ENCODE measurements around the gene KRT80.

Gene KRT80

GRCh38 chr12:52199294-52199919 lies 7.6 kb upstream of the KRT80 start:
- DNase-seq (ENCODE audit: extremely low read depth in 1 of 2, low read depth in 1 of 2) = no peak

GRCh38 chr12:52198454-52199215 lies 6.8 kb upstream of the KRT80 start:
- no peak for DNase-seq (ENCODE audit: extremely low read depth in 1 of 2, low read depth in 1 of 2)

- no peak for DNase-seq (ENCODE audit: extremely low read depth in 1 of 2, low read depth in 1 of 2)
These were observed 5.8 kb upstream of the KRT80 start for GRCh38 chr12:52197371-52198231.

- no peak for DNase-seq (ENCODE audit: extremely low read depth in 1 of 2, low read depth in 1 of 2)
These were observed 3.4 kb upstream of the KRT80 start for GRCh38 chr12:52195065-52195730.

- DNase-seq (ENCODE audit: extremely low read depth in 1 of 2, low read depth in 1 of 2) = no peak
These were observed 2.2 kb upstream of the KRT80 start for GRCh38 chr12:52193991-52194390.

GRCh38 chr12:52193532-52193931 lies 1.7 kb upstream of the KRT80 start:
- DNase-seq (ENCODE audit: extremely low read depth in 1 of 2, low read depth in 1 of 2) = no peak

- DNase-seq (ENCODE audit: extremely low read depth in 1 of 2, low read depth in 1 of 2) = no peak
These were observed 719 bp downstream of the KRT80 start for GRCh38 chr12:52190860-52191729.

GRCh38 chr12:52189376-52190174 lies 2.2 kb downstream of the KRT80 start:
- no peak for DNase-seq (ENCODE audit: extremely low read depth in 1 of 2, low read depth in 1 of 2)

GRCh38 chr12:52188658-52189057 lies 3.2 kb downstream of the KRT80 start:
- DNase-seq (ENCODE audit: extremely low read depth in 1 of 2, low read depth in 1 of 2) = no peak

- no peak for DNase-seq (ENCODE audit: extremely low read depth in 1 of 2, low read depth in 1 of 2)
These were observed 4.2 kb downstream of the KRT80 start for GRCh38 chr12:52187640-52188039.

- DNase-seq (ENCODE audit: extremely low read depth in 1 of 2, low read depth in 1 of 2) = no peak
These were observed 4.6 kb downstream of the KRT80 start for GRCh38 chr12:52187206-52187605.

- DNase-seq (ENCODE audit: extremely low read depth in 1 of 2, low read depth in 1 of 2) = no peak
These were observed 5.5 kb downstream of the KRT80 start for GRCh38 chr12:52186118-52186840.

- no peak for DNase-seq (ENCODE audit: extremely low read depth in 1 of 2, low read depth in 1 of 2)
These were observed 6.3 kb downstream of the KRT80 start for GRCh38 chr12:52185400-52185967.

- DNase-seq (ENCODE audit: extremely low read depth in 1 of 2, low read depth in 1 of 2) = no peak
These were observed 7.0 kb downstream of the KRT80 start for GRCh38 chr12:52184813-52185212.

- no peak for DNase-seq (ENCODE audit: extremely low read depth in 1 of 2, low read depth in 1 of 2)
These were observed 7.8 kb downstream of the KRT80 start for GRCh38 chr12:52183971-52184370.

- DNase-seq (ENCODE audit: extremely low read depth in 1 of 2, low read depth in 1 of 2) = no peak
These were observed 8.3 kb downstream of the KRT80 start for GRCh38 chr12:52183544-52183910.

- no peak for DNase-seq (ENCODE audit: extremely low read depth in 1 of 2, low read depth in 1 of 2)
These were observed 8.8 kb downstream of the KRT80 start for GRCh38 chr12:52182898-52183543.

- DNase-seq (ENCODE audit: extremely low read depth in 1 of 2, low read depth in 1 of 2) = no peak
These were observed 9.4 kb downstream of the KRT80 start for GRCh38 chr12:52182384-52182783.

Data from stimulated activated CD8-positive, alpha-beta memory T cell treated with anti-CD3 and anti-CD28 coated beads, Interleukin-7, amount 100 ng/mL, for 48 hours (primary cell).